KMS-11 (cell line): Measurements from ENCODE around the gene MAP4K3.
A peak's percentile ranks its signal among the peaks of the same experiment; 100 is the strongest.

Source experiments
- H2AFZ ChIP-seq: fragments of 200-600 bp; sonication (generic); 2 replicates; pipeline ENCODE4 v1.6.1; 2016; ENCODE audit warnings: antibody characterized with exemption, mixed run types, low read depth
- H3K27ac ChIP-seq: fragments of 200-600 bp; sonication (generic); 2 replicates; pipeline ENCODE4 v1.6.1; 2016; ENCODE audit warnings: mild to moderate bottlenecking, mixed run types
- H3K27me3 ChIP-seq: fragments of 200-600 bp; sonication (generic); 2 replicates; pipeline ENCODE4 v1.6.1; 2017; ENCODE audit warnings: mild to moderate bottlenecking, low read depth, mixed run types, moderate library complexity; ENCODE audit not compliant: insufficient read depth
- H3K36me3 ChIP-seq: fragments of 200-600 bp; sonication (generic); 2 replicates; pipeline ENCODE4 v1.6.1; 2017; ENCODE audit warnings: mild to moderate bottlenecking, mixed run types; ENCODE audit not compliant: insufficient read depth
- H3K4me1 ChIP-seq: fragments of 200-600 bp; sonication (generic); 2 replicates; pipeline ENCODE4 v1.6.1; 2016; ENCODE audit warnings: mild to moderate bottlenecking, low read depth, mixed run types; ENCODE audit not compliant: poor library complexity, severe bottlenecking
- H3K4me2 ChIP-seq: fragments of 200-600 bp; sonication (generic); 2 replicates; pipeline ENCODE4 v1.7.0; 2016; ENCODE audit warnings: mild to moderate bottlenecking, mixed run types
- H3K4me3 ChIP-seq: fragments of 200-600 bp; sonication (generic); IDR thresholded peaks from 2 replicates; pipeline ENCODE4 v1.6.1; 2017; ENCODE audit warnings: low read depth, low read length, mixed read lengths; ENCODE audit not compliant: insufficient read depth
- H3K79me2 ChIP-seq: fragments of 200-600 bp; sonication (generic); 2 replicates; pipeline ENCODE4 v1.6.1; 2016; ENCODE audit warnings: low read depth, mixed run types; ENCODE audit not compliant: insufficient read depth
- H3K9ac ChIP-seq: fragments of 200-600 bp; sonication (generic); 2 replicates; pipeline ENCODE4 v1.6.1; 2016; ENCODE audit warnings: mild to moderate bottlenecking, mixed run types
- H4K20me1 ChIP-seq: fragments of 200-600 bp; sonication (generic); 2 replicates; pipeline ENCODE4 v1.6.1; 2016; ENCODE audit warnings: mild to moderate bottlenecking, mixed run types; ENCODE audit not compliant: insufficient read depth
- TF ChIP-seq, protein P1 (sequence below): fragments of 200-600 bp; sonication (generic); conservative IDR thresholded peaks from 2 replicates; pipeline ENCODE4 v1.6.1; 2017; ENCODE audit warnings: low read depth, mild to moderate bottlenecking, antibody characterized with exemption, low read length, moderate library complexity, mixed read lengths

The MAP4K3 gene

DNA sequence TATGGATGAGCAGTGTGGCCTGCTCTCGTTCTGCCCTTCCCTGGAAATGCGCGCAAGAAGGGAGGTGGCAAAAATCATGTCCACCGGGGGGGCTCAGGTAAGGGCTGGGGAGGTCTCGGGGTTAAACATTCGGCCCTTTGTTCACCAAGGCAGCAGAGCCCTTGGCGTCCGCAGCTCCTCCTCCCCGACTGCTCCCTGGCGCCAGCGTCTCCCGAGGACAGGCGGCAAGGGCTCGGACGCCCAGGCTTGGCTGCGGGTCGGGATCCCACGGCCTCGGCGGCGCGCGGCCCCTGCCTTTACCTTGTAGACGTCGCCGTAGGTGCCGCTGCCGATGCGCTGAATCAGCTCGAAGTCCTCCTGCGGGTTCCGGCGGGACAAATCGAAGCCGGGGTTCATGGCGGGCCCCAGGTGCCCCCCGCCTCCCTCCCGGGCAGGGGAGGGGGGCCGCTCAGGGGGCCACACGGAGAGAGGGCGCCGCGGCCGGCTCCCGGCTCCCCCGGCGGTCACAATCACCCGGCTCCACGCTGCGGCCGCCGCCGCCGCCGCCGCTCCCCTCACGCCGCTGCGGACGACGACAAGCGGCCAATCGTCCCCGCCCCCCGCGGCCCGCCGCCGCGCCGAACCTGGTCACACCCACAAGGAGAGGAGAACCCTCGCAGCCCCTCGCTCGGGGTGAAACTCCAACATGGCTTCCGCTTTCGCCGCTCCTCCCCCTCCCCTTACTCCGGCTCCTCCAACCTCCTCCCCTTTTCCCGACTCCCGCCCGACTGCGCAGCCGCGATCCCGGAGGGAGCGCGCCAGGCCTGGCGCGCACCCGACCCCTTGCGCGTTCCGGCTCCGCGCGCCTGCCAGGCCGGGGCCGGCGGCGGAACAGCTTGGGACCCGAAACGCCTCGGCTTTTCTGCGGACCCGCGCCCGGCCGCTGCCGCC, at the start of gene MAP4K3:
Gene MAP4K3 (minus strand): TSS at position 694 of the 930 bp plus-strand sequence. CDS start 298 bp downstream, at position 396.
- H4K20me1 ChIP-seq = no peaks in the 10 kb centered on the region
- H3K4me2 ChIP-seq = peak within 1 kb of the TSS; percentile 81
- H2AFZ ChIP-seq = peak within 1 kb of the TSS; percentile 92
- H3K27me3 ChIP-seq = no peaks in the 10 kb centered on the region
- peaks cover 14% of the 10 kb centered on the region for H3K4me1 ChIP-seq
- H3K27ac ChIP-seq = peak within 1 kb of the TSS; percentile 57
- H3K36me3 ChIP-seq = no peaks in the 10 kb centered on the region
- peak within 1 kb of the TSS; percentile 82 for H3K9ac ChIP-seq
- H3K4me3 ChIP-seq = peak within 1 kb of the TSS; percentile 89
- peaks cover 40% of the 10 kb centered on the region; the same call in 1 of the 2 replicates for H3K79me2 ChIP-seq
- TF ChIP-seq, protein P1, sequence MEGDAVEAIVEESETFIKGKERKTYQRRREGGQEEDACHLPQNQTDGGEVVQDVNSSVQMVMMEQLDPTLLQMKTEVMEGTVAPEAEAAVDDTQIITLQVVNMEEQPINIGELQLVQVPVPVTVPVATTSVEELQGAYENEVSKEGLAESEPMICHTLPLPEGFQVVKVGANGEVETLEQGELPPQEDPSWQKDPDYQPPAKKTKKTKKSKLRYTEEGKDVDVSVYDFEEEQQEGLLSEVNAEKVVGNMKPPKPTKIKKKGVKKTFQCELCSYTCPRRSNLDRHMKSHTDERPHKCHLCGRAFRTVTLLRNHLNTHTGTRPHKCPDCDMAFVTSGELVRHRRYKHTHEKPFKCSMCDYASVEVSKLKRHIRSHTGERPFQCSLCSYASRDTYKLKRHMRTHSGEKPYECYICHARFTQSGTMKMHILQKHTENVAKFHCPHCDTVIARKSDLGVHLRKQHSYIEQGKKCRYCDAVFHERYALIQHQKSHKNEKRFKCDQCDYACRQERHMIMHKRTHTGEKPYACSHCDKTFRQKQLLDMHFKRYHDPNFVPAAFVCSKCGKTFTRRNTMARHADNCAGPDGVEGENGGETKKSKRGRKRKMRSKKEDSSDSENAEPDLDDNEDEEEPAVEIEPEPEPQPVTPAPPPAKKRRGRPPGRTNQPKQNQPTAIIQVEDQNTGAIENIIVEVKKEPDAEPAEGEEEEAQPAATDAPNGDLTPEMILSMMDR = no peak

DNA sequence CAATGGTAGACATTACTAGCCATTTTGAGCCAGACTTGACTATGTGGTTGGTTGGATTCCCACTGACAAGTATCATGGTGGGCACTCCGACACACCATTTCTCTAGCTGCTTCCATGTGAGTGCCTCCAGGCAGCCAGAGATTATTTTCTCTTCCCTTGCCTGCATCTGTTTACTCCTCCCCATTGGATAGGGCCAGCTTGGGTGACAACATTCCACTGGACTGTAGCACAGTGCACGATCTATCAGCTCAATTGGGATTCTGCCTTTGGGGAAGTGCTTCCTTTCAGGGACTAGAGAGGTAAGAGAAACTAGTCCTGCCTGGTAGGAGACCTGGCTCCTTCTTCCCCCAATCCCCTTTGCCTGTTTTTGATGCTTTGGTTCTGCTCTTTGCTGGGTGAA, 49.0 kb upstream of the MAP4K3 start:
- Histone ChIP-seq H3K4me2 (no peak overlapping the region), H3K9ac (no peak overlapping the region), H3K27ac (no peak overlapping the region), H4K20me1 (no peaks in the 10 kb centered on the region), H2AFZ (no peak overlapping the region), H3K4me3 (no peak overlapping the region), H3K27me3 (peaks cover 6% of the 10 kb centered on the region; the same call in 1 of the 2 replicates), H3K79me2 (no peaks in the 10 kb centered on the region), H3K36me3 (no peaks in the 10 kb centered on the region), H3K4me1 (peaks cover 3% of the 10 kb centered on the region)
- TF ChIP-seq, protein P1 = no peak

DNA sequence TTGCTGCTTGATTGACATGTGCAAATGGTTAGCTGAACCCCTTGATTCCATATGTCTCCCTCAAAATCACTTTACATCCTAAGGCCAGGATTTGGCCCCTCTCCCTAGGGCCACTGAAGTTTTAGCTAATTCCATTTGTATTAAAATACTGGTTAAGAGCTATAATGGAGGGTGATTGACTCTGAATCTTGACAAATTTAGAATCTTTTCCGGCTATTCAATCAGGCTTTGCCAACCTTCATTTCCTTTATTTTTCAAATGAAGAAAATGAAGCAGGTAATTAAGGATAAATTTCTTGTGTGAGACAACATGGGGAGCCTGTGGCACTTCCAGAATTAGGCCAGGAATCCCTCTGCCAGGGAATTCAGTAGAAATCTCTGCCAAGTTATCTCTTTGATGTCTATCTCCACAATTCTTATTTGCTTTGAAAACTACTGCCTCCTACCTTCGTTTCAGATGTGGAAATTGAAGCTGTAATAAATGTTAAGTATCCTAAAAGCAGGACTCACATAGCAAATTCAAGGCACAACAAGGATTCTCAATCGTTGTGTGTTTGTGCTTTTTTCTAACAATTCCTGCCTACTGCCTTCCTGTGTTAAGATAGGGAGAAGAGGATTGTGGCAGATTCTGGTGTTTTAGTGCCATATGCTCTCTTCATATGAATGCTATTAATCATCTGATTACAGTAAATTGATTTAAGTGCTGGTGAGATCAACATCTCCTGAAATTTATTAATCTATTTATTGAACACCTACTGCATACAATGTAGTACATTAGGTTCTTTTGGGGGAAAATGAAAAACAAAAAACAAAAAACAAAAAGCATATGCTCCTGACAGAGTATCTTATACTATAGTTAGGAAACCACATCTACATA, 47.8 kb upstream of the MAP4K3 start:
- no peak overlapping the region for H3K4me2 ChIP-seq
- H3K4me3 ChIP-seq = no peak overlapping the region

DNA sequence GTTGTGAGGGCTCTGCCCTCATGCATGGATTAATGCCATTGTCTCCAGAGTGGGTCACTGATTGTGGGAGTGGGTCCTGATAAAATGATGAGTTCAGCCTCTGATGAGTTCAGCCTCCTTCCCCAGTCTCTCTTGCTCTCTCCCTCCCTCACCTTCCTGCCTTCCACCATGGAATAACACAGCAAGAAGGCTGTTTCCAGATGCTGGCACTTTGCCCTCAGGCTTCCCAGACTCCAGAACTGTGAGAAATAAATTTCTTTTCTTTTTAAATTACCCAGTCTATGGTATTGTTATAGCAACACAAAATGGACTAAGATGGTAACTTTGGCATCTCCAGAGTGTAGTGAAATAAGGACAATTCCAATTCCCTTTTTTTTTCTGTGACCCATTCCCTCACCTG, 47.1 kb upstream of the MAP4K3 start:
- H3K27ac ChIP-seq = no peak overlapping the region

More for the DNA sequence above, 47.8 kb upstream of the MAP4K3 start:
- Histone ChIP-seq H4K20me1 (no peaks in the 10 kb centered on the region), H3K79me2 (no peaks in the 10 kb centered on the region), H3K9ac (no peak overlapping the region), H3K36me3 (no peaks in the 10 kb centered on the region), H3K27me3 (no peaks in the 10 kb centered on the region), H2AFZ (no peak overlapping the region), H3K4me1 (no peaks in the 10 kb centered on the region), H3K27ac (no peak overlapping the region)
- TF ChIP-seq, protein P1 = no peak

More for the DNA sequence above, 47.1 kb upstream of the MAP4K3 start:
- Histone ChIP-seq H3K4me1 (no peaks in the 10 kb centered on the region), H3K27me3 (no peaks in the 10 kb centered on the region), H3K9ac (no peak overlapping the region), H3K4me3 (no peak overlapping the region), H3K4me2 (no peak overlapping the region), H3K79me2 (no peaks in the 10 kb centered on the region), H3K36me3 (no peaks in the 10 kb centered on the region), H4K20me1 (no peaks in the 10 kb centered on the region), H2AFZ (no peak overlapping the region)
- TF ChIP-seq, protein P1 = no peak
